Caco-2 (cell line): ENCODE data around the gene FBF1. TPM values are rescaled to one million over a fixed set of nuclear protein-coding genes. Genes with fewer than 3 reads are reported as not detected.

ENCODE experiments used
- BruUV-seq: library from RNA; stranded (reverse); fragments of 400-500 nt; replicated peaks from 2 replicates; lab custom pipeline; 2021; lab: Mats Ljungman, UMichigan
- CTCF ChIA-PET: fragments of 300-600 bp; sonication (Branson Sonifier 250); formaldehyde crosslinking; loops from one replicate; lab custom pipeline; 2022; ENCODE audit warnings: antibody characterized with exemption; lab: Charles Lee
- POLR2A ChIA-PET: fragments of 300-600 bp; sonication (Branson Sonifier 250); formaldehyde crosslinking; loops from one replicate; lab custom pipeline; 2022; ENCODE audit warnings: antibody characterized with exemption; lab: Charles Lee
- DNase-seq, 2 experiments: peaks; one replicate each; pipeline versions ENCODE4 v3.0.0 to v3.0.0-alpha.2; 2020 to 2022
- H3K27me3 ChIP-seq: replicated peaks from 2 replicates; pipeline ENCODE4 v1.6.0; 2011; ENCODE audit warnings: low read length; ENCODE audit not compliant: control insufficient read depth, insufficient read depth
- H3K36me3 ChIP-seq: 2 replicates; pipeline ENCODE4 v1.5.1; 2011; ENCODE audit warnings: low read length; ENCODE audit not compliant: control insufficient read depth, insufficient read depth
- H3K4me1 ChIP-seq: fragments of 250-450 bp; sonication (Bioruptor Pico); 2 replicates; pipeline ENCODE4 v1.5.1; 2020; ENCODE audit warnings: mild to moderate bottlenecking
- H3K4me3 ChIP-seq: 2 replicates; pipeline ENCODE4 v1.5.1; 2011; ENCODE audit warnings: low read depth, mild to moderate bottlenecking, control low read depth, low read length
- H3K9me3 ChIP-seq: fragments of 250-450 bp; sonication (Bioruptor Pico); 2 replicates; pipeline ENCODE4 v1.5.1; 2020; ENCODE audit warnings: mild to moderate bottlenecking, moderate library complexity
- H3K27ac Mint-ChIP-seq: one replicate; pipeline ENCODE4 v1.8.0; 2022; ENCODE audit warnings: mixed read lengths; ENCODE audit not compliant: unreplicated experiment
- H3K27me3 Mint-ChIP-seq: one replicate; pipeline ENCODE4 v1.8.0; 2022; ENCODE audit warnings: mixed read lengths; ENCODE audit not compliant: insufficient read depth, unreplicated experiment
- H3K36me3 Mint-ChIP-seq: one replicate; pipeline ENCODE4 v1.8.0; 2022; ENCODE audit warnings: mild to moderate bottlenecking, mixed read lengths; ENCODE audit not compliant: insufficient read depth, unreplicated experiment
- H3K4me1 Mint-ChIP-seq: one replicate; pipeline ENCODE4 v1.8.0; 2022; ENCODE audit warnings: low read depth, mixed read lengths; ENCODE audit not compliant: unreplicated experiment
- H3K4me3 Mint-ChIP-seq: one replicate; pipeline ENCODE4 v1.8.0; 2022; ENCODE audit warnings: mild to moderate bottlenecking, moderate library complexity, mixed read lengths; ENCODE audit not compliant: unreplicated experiment
- H3K9me3 Mint-ChIP-seq: one replicate; pipeline ENCODE4 v1.8.0; 2022; ENCODE audit warnings: mixed read lengths; ENCODE audit not compliant: unreplicated experiment
- intact Hi-C: fragments of 100-400 bp; cut with micrococcal nuclease; formaldehyde crosslinking; loops from one replicate; pipeline ENCODE4 v1.10.0; 2022; ENCODE audit not compliant: unreplicated experiment
- total RNA-seq: library from RNA; stranded (reverse); gene quantifications from 2 replicates; pipeline ENCODE4 v1.2.3, GENCODE V29; 2022
- TF ChIP-seq, protein P1 (sequence below), 2 experiments: fragments of 200-600 bp in 1 of 2; IDR thresholded peaks; 1 replicate in 1 of 2; 2 replicates in 1 of 2; pipeline versions ENCODE4 v1.5.1 to v1.8.0; 2011 to 2022; ENCODE audit warnings: antibody characterized with exemption in 1 of 2, control low read depth in 1 of 2, inconsistent platforms in 1 of 2, low read depth in 1 of 2, low read length in 1 of 2, mild to moderate bottlenecking in 1 of 2, moderate library complexity in 1 of 2; ENCODE audit not compliant: insufficient read depth in 1 of 2, severe bottlenecking in 1 of 2, unreplicated experiment in 1 of 2

Gene FBF1
- total RNA-seq, 1 experiment from 2014 or later: 14.1 TPM

DNA sequence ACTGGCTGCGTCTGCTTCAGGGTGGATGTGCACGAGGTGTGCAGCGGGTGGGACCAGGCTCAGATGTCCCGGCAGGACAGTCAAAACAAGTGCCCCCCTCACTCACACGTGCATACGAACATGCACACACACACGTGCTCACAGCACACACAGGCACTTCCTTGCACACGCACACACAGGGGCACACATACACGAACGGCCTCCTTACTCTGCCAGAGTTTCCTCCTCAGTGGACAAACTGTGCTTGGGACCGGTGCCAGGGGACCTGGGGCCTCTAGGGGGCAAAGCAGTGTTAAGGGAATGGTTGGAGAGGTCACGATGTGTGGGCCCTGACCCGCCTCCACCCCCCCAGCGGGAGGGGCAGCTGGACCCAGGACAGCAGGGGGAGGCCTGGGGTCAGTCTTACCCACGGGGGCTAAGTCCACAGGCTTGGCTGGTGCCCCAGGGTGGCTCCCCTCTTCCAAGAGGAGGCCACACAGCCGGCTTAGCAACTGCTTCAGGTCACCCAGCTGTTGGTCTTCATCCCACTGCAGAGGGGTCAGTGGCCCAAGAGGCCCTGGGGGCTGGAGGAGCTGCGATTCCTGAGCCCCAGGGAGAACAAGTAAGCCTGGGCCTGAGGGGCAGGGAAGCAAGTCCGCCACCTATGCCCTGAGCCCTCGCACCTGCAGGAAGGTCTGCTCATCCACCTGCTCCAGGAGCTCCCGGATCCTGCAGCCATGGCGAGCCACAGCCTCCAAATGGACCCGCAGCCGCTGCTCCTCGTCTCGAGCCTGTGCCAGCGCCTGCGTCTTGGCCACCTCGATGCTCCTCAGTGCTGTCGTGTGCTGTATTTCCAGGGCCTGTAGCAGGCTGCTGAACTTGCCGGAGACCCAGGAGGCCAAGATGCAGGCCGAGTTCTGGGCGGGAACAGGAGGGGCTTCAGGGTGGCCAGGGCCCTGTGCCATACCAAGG lies 49.0 kb downstream of the FBF1 start:
- peaks cover 30% of the 10 kb centered on the region for H3K36me3 Mint-ChIP-seq
- H3K27ac Mint-ChIP-seq: no peak overlapping the region
- no peaks in the 10 kb centered on the region for H3K9me3 Mint-ChIP-seq
- no TSS peak for BruUV-seq
- H3K4me3 ChIP-seq: no peak overlapping the region
- H3K27me3 ChIP-seq: no peaks in the 10 kb centered on the region
- H3K4me1 Mint-ChIP-seq: peaks cover 19% of the 10 kb centered on the region
- CTCF ChIA-PET: no interaction called here
- peaks cover 16% of the 10 kb centered on the region for H3K4me1 ChIP-seq
- POLR2A ChIA-PET: no interaction called here
- H3K9me3 ChIP-seq: no peaks in the 10 kb centered on the region
- H3K4me3 Mint-ChIP-seq: no peak overlapping the region
- DNase-seq: no peak
- intact Hi-C loops: no loop called here
- no peaks in the 10 kb centered on the region for H3K27me3 Mint-ChIP-seq
- TF ChIP-seq, protein P1, sequence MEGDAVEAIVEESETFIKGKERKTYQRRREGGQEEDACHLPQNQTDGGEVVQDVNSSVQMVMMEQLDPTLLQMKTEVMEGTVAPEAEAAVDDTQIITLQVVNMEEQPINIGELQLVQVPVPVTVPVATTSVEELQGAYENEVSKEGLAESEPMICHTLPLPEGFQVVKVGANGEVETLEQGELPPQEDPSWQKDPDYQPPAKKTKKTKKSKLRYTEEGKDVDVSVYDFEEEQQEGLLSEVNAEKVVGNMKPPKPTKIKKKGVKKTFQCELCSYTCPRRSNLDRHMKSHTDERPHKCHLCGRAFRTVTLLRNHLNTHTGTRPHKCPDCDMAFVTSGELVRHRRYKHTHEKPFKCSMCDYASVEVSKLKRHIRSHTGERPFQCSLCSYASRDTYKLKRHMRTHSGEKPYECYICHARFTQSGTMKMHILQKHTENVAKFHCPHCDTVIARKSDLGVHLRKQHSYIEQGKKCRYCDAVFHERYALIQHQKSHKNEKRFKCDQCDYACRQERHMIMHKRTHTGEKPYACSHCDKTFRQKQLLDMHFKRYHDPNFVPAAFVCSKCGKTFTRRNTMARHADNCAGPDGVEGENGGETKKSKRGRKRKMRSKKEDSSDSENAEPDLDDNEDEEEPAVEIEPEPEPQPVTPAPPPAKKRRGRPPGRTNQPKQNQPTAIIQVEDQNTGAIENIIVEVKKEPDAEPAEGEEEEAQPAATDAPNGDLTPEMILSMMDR (IDR thresholded peaks at IDR 0.05; ENCODE audit: insufficient read depth in 1 of 2, low read depth in 1 of 2, low read length in 1 of 2, severe bottlenecking in 1 of 2, unreplicated experiment in 1 of 2): no peak
- peaks cover 2% of the 10 kb centered on the region; the same call in 1 of the 2 replicates for H3K36me3 ChIP-seq

DNA sequence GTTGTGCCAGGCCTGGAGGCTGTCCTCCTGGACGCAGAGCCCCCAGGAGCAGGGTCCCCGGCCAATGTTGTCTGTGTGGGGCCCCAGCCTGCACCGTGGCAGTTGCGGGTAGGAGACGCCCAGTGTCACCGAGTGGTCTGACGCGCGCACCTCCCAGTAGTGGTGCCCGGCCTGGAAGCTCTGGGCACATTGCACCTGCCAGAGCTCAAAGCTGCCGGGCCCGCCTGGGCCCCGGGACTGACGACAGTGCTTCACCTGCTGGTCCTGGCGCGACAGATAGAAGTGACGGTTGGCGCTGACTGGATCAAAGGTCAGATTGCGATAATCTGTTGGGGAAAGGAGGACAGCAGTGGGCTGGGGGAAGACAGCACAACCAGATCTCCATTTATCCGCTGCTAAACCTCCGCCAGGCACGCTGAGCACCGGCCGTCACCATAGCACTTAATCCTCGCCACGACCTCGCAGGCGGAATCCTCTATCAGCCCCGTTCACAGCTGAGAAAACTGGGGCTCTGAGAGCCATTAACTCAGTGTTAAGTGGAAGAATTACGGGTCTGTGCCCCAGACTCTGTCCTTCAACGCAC lies 49.7 kb downstream of the FBF1 start:
- ChIA-PET CTCF (no interaction called here), POLR2A (no interaction called here)
- Mint-ChIP-seq H3K27me3 (no peaks in the 10 kb centered on the region), H3K4me3 (no peak overlapping the region), H3K9me3 (no peaks in the 10 kb centered on the region), H3K27ac (no peak overlapping the region), H3K4me1 (peaks cover 19% of the 10 kb centered on the region), H3K36me3 (peaks cover 27% of the 10 kb centered on the region)
- Histone ChIP-seq H3K36me3 (peaks cover 2% of the 10 kb centered on the region; the same call in 1 of the 2 replicates), H3K27me3 (no peaks in the 10 kb centered on the region), H3K9me3 (no peaks in the 10 kb centered on the region), H3K4me3 (no peak overlapping the region), H3K4me1 (peaks cover 16% of the 10 kb centered on the region)
- TF ChIP-seq, protein P1 (IDR thresholded peaks at IDR 0.05; ENCODE audit: insufficient read depth in 1 of 2, low read depth in 1 of 2, low read length in 1 of 2, severe bottlenecking in 1 of 2, unreplicated experiment in 1 of 2): no peak
- no TSS peak for BruUV-seq
- DNase-seq: no peak
- intact Hi-C loops: no loop called here

DNA sequence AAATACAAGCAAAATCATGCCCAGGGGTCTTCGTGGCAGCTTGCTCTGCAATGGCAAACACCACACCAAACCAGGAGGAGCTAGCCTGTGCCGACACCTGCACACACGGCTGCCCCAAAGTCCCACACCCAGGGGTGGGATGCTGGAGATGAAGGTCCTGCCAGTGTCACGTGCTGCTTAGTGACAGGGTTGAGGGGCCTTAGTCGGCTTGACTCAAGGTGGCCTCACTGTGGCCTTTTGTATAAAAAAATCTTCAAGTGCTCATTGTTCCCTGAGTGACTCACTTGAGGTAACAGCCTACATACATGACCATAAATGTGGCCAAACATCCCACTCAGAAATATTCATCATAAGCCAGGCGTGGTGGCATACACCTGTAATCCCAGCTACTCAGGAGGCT lies 51.4 kb downstream of the FBF1 start:
- intact Hi-C loops: no loop called here
- Mint-ChIP-seq H3K4me3 (no peak overlapping the region), H3K9me3 (no peaks in the 10 kb centered on the region)

More for the DNA sequence above, 51.4 kb downstream of the FBF1 start:
- ChIA-PET POLR2A (interaction anchor here (0.6 kb wide), 1 partner anchor 196 kb away, joined by 7 read pairs; no protein-coding TSS in a partner anchor), CTCF (interaction anchor here (0.5 to 1.2 kb wide), 2 partner anchors 11 to 14 kb away, joined by 4 to 12 read pairs; partner anchors contain the start of gene TRIM47)
- Histone ChIP-seq H3K9me3 (no peaks in the 10 kb centered on the region), H3K27me3 (no peaks in the 10 kb centered on the region), H3K4me1 (0 out of 2 replicates have a peak, but pooled peaks cover 5% of the 10 kb centered on the region), H3K4me3 (no peak overlapping the region), H3K36me3 (peaks cover 2% of the 10 kb centered on the region; the same call in 1 of the 2 replicates)
- H3K36me3 Mint-ChIP-seq: peaks cover 17% of the 10 kb centered on the region
- H3K27me3 Mint-ChIP-seq: no peaks in the 10 kb centered on the region
- no peak for DNase-seq
- H3K4me1 Mint-ChIP-seq: peaks cover 8% of the 10 kb centered on the region
- TF ChIP-seq, protein P1 (IDR thresholded peaks at IDR 0.05; ENCODE audit: insufficient read depth in 1 of 2, low read depth in 1 of 2, low read length in 1 of 2, severe bottlenecking in 1 of 2, unreplicated experiment in 1 of 2): no peak
- H3K27ac Mint-ChIP-seq: no peak overlapping the region
- BruUV-seq: TSS peak; percentile 39
